GM19193 (cell line): ENCODE data around the gene SH3RF2.

Experiments
- POLR2A ChIP-seq: IDR thresholded peaks from 4 replicates; pipeline ENCODE4 v1.6.1; 2011; ENCODE audit not compliant: insufficient read depth, insufficient read length; ENCODE audit errors: extremely low read depth

SH3RF2 gene

DNA sequence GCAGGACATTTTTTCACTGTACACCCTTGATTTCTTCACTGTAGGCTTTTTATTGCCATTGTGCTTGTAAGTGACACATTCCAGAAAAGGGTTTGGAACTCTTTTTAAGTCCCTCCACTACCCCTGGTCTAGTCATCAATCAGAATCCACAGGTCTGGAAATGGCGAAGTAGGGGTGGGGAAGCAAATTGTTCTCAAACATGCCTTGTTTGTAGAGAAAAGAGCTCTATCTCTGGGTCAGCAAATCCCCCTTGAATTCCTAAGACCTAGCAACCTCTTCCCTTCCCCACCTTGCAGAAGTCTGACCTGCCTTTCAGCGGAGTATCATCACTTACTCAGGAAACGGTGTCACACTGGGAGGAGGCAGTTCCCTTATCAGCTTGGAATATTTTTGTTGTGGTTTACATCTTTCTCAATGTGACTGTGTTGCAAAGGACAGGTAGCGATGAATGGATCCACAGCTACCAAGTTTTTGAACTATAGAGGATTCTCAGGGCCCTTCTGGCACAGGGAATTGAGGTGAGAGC, 3.2 kb downstream of the SH3RF2 start:
- TF ChIP-seq POLR2A, result no peak

DNA sequence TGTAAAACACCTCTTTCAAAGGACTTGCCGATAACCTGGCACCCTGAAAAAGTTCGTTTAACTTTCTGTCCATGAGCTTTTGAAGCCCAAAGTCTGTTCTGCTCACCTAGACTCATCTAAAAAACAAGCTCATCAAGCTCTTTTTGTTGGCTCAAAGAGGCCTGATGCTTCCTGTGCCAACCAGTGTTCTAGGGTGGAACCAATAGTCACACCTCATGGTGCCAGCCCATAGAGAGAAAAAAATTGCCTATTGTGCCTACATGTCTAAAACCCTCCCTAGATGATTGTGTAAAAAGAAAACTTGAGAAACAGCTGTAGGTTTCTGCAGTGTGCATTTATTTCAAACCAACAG, 4.7 kb downstream of the SH3RF2 start:
- TF ChIP-seq POLR2A, result no peak

DNA sequence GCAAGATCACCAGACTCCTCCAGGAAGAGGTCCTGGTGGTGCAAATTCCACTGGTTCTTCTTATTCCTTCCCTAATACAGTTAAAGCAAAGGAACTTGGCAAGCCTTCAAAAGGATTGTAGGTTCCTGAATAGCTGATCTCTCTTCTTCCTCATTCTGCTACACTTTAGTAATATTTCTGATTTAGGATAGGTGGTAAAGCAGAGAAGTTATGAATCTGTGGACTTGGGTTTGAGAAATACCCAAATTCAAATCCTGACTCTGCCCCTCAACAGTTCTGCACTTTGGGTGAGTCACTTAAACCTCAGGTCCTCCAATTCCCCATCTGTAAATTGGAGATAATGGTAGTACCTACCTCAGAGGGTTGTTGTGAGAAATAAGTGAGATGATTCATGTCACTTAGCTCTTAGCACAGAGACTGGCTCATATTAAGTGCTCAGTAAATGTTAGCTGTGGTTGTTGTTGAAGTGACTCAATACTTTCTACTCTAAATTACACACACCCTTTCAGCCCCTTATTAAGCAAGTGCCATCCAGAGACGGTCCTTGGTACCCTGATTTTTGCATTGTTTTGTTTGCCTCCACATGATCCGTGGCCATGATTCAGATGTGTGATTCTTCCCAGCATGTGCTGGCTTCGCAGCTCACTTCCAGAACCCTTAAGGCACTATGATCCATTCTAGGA, 5.2 kb downstream of the SH3RF2 start:
- TF ChIP-seq POLR2A, result no peak

DNA sequence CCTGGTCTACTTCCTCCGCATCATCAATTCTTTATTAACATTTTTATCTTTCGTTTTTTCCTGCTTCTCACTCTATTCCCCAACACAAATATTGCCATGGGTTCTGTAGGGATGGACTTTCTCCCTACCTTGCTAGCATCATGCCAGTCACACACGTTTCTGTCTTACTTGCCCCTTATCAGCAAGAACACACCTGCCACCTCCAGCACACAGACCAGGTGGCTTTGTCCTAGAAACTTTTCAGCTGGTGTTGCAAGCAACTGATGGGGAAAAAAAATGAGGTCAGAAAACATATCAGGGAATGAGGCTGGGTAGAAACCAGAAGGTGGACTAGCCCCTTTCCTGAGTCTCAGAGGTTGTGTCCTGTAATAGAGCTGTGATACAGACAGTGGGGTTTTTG, 5.8 kb downstream of the SH3RF2 start:
- no peak for TF ChIP-seq POLR2A

DNA sequence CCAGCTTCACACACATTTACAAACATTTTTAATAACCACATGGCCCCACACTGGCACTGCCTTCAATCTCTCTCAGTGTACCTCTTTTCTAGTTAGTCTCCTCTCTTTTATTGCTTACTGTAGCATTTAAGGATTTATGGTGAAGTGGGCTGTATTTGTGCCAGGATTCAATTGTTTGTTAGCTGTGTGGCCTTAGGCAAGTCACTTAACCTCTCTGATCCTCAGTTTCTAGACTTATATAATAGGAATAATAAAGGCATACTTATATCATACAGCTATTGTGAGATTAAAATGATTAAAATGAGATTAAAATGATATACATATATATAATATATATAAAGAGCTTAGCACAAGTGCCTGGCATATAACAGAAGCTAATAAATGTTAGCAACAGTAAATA, 6.4 kb downstream of the SH3RF2 start:
- no peak for TF ChIP-seq POLR2A

DNA sequence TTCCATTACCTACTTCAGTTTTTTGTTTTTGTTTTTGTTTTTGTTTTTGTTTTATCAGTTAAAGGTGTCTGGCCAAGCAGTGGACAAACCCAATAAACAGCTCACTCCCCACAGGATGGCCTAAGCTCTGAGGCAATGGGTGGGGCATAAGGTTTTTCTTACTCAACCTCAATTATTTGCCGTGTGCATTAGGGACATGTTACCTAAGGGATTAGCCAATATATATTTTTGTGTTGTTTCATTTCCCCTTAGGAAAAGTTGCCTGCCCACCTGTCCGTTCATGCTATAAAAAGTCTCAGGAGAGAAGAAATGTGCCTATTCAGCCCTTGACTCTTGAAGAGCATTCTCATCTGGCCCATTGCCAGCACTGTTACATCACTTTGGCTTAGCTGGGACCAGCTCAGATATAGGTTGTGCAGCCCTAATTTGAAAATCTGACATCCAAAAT, 7.3 kb downstream of the SH3RF2 start:
- TF ChIP-seq POLR2A, result no peak

DNA sequence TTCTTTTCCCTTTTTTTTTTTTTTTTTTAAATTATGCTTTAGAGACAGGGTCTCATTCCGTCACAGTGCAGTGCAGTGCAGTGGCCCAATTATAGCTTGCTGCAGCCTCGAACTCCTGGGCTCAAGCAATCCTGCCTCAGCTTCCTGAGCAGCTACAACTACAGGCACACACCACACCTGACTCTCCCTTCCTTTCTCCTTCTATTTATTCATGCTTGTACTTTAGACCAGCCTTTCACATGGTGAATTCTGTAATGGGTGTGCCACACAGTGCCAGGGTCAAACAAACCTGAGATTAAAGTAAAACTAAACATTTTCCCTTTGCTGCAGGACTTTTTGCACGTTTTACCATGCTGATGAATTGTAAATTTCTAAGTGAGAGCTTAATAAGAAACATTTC, 8.0 kb downstream of the SH3RF2 start:
- no peak for TF ChIP-seq POLR2A

DNA sequence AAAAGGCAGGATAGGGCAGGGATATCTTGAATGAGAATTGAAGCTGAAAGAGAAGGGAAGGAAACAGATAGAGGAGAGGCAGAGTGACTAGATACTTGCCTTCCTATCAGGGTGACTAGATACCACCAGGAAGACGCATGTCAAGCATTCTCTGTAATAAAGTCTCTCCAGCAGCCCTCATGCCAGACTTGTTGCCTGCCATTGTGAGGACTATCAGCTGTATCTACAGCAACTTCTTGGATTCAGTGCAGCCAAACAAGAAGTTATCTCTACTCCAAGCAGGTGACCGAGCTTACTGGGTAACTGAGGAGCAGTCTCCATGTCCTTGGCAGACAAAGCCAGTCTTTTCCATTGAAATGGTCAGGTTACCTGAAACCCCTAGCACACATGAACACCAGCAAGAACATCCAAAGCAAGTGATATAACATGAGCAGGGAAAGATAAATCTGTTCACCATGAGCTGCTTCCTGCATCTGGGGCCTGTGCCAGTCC, 9.3 kb downstream of the SH3RF2 start:
- no peak for TF ChIP-seq POLR2A

DNA sequence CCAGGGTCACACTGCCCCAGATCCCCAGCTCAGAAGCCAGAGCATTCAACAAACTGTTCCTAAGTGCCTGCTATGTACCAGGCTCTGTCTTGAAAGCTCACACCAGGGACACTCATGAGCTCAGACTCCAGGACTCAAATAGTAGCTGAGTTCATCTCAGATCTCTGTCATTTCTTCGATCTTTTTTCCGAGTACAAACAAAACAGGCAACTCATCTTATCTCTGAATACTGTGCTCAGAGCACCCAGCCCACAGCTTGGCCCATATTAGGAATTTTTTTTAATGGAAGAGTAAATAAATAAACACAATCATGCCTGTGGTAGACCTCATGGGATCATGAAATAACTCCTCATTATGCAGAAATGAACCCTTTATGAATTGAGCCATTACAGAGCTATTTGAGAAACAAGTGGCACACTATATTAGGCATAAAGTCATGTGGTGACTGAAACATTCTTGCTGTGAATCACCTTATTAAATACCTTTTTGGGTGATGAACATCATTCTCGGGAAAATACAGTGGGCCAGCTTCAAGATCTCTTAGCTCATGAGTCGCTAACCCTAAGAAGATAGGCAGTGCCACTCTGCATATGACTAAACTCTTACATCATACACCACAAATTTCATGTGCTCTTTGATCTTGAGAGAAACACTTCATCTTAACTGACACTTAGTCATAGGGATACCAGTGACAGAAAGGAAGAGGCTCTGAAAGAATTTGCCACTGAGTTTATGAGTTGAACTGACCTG, 9.9 kb downstream of the SH3RF2 start:
- TF ChIP-seq POLR2A, result no peak

DNA sequence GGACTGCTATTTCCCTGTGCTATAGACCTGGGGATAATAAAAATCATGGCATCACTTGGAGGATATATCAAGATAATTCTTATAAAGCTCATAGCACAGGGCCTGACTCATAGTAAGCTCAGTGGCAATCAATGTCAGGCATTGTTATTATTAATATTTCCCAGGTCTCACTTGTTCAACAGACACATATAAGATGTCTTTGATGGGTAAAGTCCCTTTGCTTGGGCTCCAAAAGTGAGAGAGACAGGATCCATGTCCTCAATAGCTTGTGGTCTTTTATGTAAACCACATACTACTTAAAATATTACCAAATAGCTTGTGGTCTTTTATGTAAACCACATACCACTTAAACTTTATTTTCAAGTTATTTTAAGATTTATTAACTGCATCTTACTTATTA, 11.2 kb downstream of the SH3RF2 start:
- TF ChIP-seq POLR2A, result no peak

DNA sequence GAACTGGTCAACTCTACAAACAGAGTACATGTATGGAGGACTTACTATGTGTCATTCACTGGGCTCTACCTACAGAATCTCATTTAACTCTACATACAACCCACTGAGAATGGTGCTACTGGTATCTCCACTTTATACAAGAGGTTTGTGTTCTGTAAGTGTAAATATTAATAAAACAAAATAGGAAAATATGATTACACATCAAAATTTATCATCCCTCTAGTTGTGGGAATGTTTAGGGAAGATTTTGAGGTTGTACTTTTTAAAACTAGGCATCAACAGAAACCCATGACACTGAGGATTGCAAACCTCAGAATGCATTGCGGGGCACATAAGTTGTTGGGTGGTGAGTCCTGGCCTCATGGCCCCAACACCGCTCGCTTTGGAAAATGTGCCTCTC, 11.7 kb downstream of the SH3RF2 start:
- no peak for TF ChIP-seq POLR2A

DNA sequence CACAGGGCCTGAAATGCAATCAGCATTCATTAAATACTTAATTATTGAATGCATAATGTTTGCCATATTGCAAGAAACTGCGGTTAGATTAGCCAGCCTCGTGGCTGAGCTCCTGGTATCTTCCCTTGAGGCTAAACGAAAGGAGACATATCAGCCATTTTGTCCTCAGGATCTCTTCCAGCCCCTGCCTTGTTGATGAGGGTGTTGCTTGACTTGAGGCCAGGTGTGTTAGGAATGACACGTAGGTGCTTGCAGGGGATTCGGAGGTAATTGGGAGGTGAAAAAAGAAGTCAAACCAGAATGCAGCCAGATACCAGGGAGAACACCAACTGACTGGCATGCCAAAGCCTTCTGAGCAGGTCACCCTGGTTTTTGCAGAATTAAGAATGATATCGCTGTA, 12.5 kb downstream of the SH3RF2 start:
- TF ChIP-seq POLR2A, result no peak

DNA sequence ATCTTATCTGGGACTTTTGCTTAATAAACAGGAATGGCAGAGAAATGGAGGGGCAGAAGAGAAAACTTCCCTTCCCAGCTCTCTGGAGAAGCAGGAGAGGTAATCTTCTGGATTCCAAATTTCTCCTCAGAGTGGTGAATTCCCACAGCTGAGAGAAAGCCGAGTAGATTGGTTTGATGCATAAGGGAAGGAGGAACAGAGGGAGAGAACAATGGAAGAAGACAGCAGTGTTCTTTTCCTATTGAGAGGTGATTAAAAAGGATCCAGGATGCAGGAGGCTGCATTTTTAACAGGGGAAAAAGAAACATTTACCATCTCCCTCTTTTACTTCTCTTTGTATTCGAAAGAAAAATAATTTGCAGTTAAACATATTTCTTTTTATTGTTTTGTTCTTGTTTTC, 13.1 kb downstream of the SH3RF2 start:
- no peak for TF ChIP-seq POLR2A

DNA sequence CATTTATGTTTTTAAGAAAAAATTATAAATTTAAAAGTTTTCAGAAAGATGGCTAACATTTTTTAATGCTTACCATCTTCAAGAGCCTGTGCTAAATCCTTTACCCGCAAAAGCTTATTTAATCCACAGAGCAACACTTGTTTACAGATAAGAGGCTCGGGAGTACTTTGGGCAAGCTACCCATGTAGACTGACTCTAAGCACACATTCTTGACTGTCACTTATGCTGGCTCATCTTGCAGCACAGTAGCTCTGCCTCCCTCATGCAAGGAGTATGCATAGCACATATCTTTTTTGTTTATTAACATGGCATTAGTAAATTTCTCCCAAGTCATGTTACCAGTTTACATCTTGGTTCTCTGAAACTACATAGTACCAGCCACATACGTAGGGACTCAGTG, 14.7 kb downstream of the SH3RF2 start:
- no peak for TF ChIP-seq POLR2A

DNA sequence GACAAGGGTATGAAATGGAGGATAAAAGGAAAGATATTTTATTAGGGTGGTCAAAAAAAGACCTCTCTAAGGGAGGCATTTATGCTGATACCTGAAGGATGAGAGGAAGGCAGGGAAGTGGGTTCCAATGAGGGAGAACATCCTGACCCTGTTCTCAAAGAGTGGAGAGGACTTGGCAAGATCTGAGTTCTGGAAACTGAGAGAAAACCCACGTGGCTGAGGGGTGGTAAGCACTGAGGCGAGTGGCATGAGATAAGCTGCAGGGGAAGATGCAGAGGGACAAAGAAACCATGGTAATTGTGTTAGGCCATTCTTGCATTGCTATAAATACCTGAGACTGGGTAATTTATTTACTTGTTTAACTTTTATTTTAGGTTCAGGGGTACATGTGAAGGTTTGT, 16.8 kb downstream of the SH3RF2 start:
- no peak for TF ChIP-seq POLR2A

DNA sequence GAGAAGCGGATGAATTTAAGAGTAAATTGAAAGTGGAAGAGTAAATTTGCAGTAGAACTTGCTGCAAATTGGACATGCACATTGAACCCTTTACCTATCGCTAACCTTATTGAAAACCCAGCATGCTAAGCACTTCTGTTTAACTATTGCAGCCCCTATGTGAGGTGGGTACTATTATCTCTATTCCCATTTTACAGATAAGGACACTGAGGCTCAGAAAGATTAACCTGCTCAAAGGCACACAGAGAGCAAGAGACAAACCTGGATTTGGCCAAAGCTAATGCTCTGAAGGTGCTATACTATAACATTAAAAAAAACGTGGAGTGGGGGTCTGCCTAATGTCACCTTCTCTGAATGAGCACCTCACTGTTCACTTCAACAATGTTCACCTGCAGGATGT, 21.0 kb downstream of the SH3RF2 start:
- TF ChIP-seq POLR2A, result no peak
